GM12878 (cell line): Measurements from ENCODE around the gene ARID3A. TPM values are rescaled to one million over a fixed set of nuclear protein-coding genes. Genes with fewer than 3 reads are reported as not detected.

Experiments used
- ATAC-seq: fragments of 200-7000 bp; cut with Tn5 transposase; 3 replicates; pipeline ENCODE4 v1.9.1; 2020; ENCODE audit warnings: mild to moderate bottlenecking, moderate library complexity
- BruUV-seq: library from RNA; stranded (reverse); fragments of 400-500 nt; replicated peaks from 2 replicates; lab custom pipeline; 2021; lab: Mats Ljungman, UMichigan
- CTCF ChIA-PET: fragments of 300-600 bp; sonication (Branson Sonifier 250); formaldehyde crosslinking; extraction: SDS; loops from one replicate; lab custom pipeline; 2021; ENCODE audit warnings: inconsistent platforms; lab: Yijun Ruan, JAX
- POLR2A ChIA-PET: fragments of 350-600 bp; formaldehyde crosslinking; extraction: SDS; loops from one replicate; lab custom pipeline; 2021; ENCODE audit warnings: inconsistent platforms; lab: Charles Lee
- RAD21 ChIA-PET: fragments of 300-600 bp; sonication (Branson Sonifier 250); formaldehyde crosslinking; loops from one replicate; lab custom pipeline; 2023; ENCODE audit warnings: antibody characterized with exemption; ENCODE audit not compliant: unreplicated experiment; lab: Charles Lee
- SMC1A ChIA-PET: fragments of 300-600 bp; sonication (Branson Sonifier 250); formaldehyde crosslinking; loops from one replicate; lab custom pipeline; 2023; ENCODE audit not compliant: unreplicated experiment, uncharacterized antibody; lab: Charles Lee
- DNase-seq: peaks from one replicate; pipeline ENCODE4 v3.0.0-alpha.2; 2011; ENCODE audit warnings: low read depth, low spot score
- FAIRE-seq: peaks from 3 replicates; lab custom pipeline; 2011; peaks lifted over from hg19 to GRCh38; lab: Jason Lieb, UNC
- H2AFZ ChIP-seq: 2 replicates; pipeline ENCODE4 v1.6.0; 2011; ENCODE audit warnings: low read depth, low read length, control low read depth; ENCODE audit not compliant: control insufficient read depth
- H3K27ac ChIP-seq: 2 replicates; pipeline ENCODE4 v1.5.1; 2011; ENCODE audit warnings: control low read depth; ENCODE audit not compliant: control insufficient read depth, insufficient read depth
- H3K27me3 ChIP-seq, 2 experiments: replicated peaks in 1 of 2; 2 replicates each; pipeline versions ENCODE4 v1.6.0 to v1.6.1; 2011; ENCODE audit warnings: low read length in 1 of 2; ENCODE audit not compliant: control insufficient read depth in 2 of 2, insufficient read depth in 2 of 2
- H3K36me3 ChIP-seq, 2 experiments: 2 replicates each; pipeline ENCODE4 v1.5.1; 2011; ENCODE audit warnings: low read length in 1 of 2; ENCODE audit not compliant: control insufficient read depth in 2 of 2, insufficient read depth in 2 of 2
- H3K4me1 ChIP-seq: 2 replicates; pipeline ENCODE4 v1.6.1; 2011; ENCODE audit warnings: mild to moderate bottlenecking, low read length, moderate library complexity, mixed read lengths; ENCODE audit not compliant: control insufficient read depth, insufficient read depth
- H3K4me2 ChIP-seq: 2 replicates; pipeline ENCODE4 v1.6.0; 2011; ENCODE audit warnings: control low read depth; ENCODE audit not compliant: control insufficient read depth, insufficient read depth
- H3K4me3 ChIP-seq: fragments of 200-600 bp; sonication (generic); 2 replicates; pipeline ENCODE4 v1.5.1; 2016
- H3K79me2 ChIP-seq: 2 replicates; pipeline ENCODE4 v1.6.0; 2011; ENCODE audit warnings: low read length; ENCODE audit not compliant: control insufficient read depth, insufficient read depth
- H3K9ac ChIP-seq: 2 replicates; pipeline ENCODE4 v1.8.0; 2011; ENCODE audit warnings: low read length, control low read depth, mixed read lengths; ENCODE audit not compliant: control insufficient read depth, insufficient read depth
- H3K9me3 ChIP-seq: replicated peaks from 3 replicates; pipeline ENCODE4 v1.5.1; 2011; ENCODE audit warnings: mild to moderate bottlenecking, low read length; ENCODE audit not compliant: control insufficient read depth, insufficient read depth
- H4K20me1 ChIP-seq: 2 replicates; pipeline ENCODE4 v1.6.0; 2011; ENCODE audit not compliant: control insufficient read depth, insufficient read depth
- ETV6 ChIP-seq, 2 experiments: fragments of 450-650 bp in 1 of 2; IDR thresholded peaks in 1 of 2; conservative IDR thresholded peaks in 1 of 2; 2 replicates each; pipeline ENCODE4 v1.6.1; 2014; ENCODE audit warnings: antibody characterized with exemption in 1 of 2, borderline replicate concordance in 1 of 2, low read depth in 1 of 2, mild to moderate bottlenecking in 1 of 2, moderate library complexity in 1 of 2
- HDAC2 ChIP-seq: fragments of 200-600 bp; sonication (generic); IDR thresholded peaks from 2 replicates; pipeline ENCODE4 v1.6.1; 2017
- HDAC6 ChIP-seq: fragments of 200-600 bp; sonication (generic); IDR thresholded peaks from one replicate; pipeline ENCODE4 v1.8.0; 2017; ENCODE audit warnings: antibody characterized with exemption; ENCODE audit not compliant: unreplicated experiment
- MEF2A ChIP-seq: IDR thresholded peaks from 2 replicates; pipeline ENCODE4 v1.6.1; 2011; ENCODE audit warnings: low read depth, mild to moderate bottlenecking, low read length, moderate library complexity; ENCODE audit not compliant: insufficient read depth
- MTA2 ChIP-seq: fragments of 450-650 bp; IDR thresholded peaks from 2 replicates; pipeline ENCODE4 v1.6.1; 2016; ENCODE audit warnings: low read depth, mild to moderate bottlenecking, moderate library complexity
- NR2C2 ChIP-seq: IDR thresholded peaks from 2 replicates; pipeline ENCODE4 v1.6.1; 2011; ENCODE audit warnings: borderline replicate concordance, low read depth; ENCODE audit not compliant: control insufficient read depth, insufficient read length
- NRF1 ChIP-seq: conservative IDR thresholded peaks from 2 replicates; pipeline ENCODE4 v1.6.1; 2011; ENCODE audit warnings: mild to moderate bottlenecking, low read depth, low read length, improper control_type of control experiment
- PAX5 ChIP-seq: IDR thresholded peaks from 2 replicates; pipeline ENCODE4 v1.6.1; 2011; ENCODE audit warnings: low read depth, low read length, borderline replicate concordance
- RAD21 ChIP-seq: IDR thresholded peaks from 2 replicates; pipeline ENCODE4 v1.6.1; 2011; ENCODE audit warnings: mild to moderate bottlenecking, low read depth, low read length, moderate library complexity; ENCODE audit not compliant: insufficient read depth
- RELA ChIP-seq: fragments of 450-650 bp; IDR thresholded peaks from 2 replicates; pipeline ENCODE4 v1.8.0; 2014; ENCODE audit warnings: borderline replicate concordance; ENCODE audit not compliant: partially characterized antibody
- SIN3A ChIP-seq: IDR thresholded peaks from 2 replicates; pipeline ENCODE4 v1.6.1; 2012; ENCODE audit warnings: low read depth, low read length, improper control_type of control experiment
- SIX5 ChIP-seq: IDR thresholded peaks from 2 replicates; pipeline ENCODE4 v1.6.1; 2011; ENCODE audit warnings: mild to moderate bottlenecking, low read depth, low read length, moderate library complexity; ENCODE audit not compliant: severe bottlenecking
- SMARCA5 ChIP-seq: fragments of 450-650 bp; IDR thresholded peaks from 2 replicates; pipeline ENCODE4 v1.6.1; 2017; ENCODE audit warnings: mild to moderate bottlenecking
- SP1 ChIP-seq: IDR thresholded peaks from one replicate; pipeline ENCODE4 v1.6.1; 2011; ENCODE audit warnings: low read depth, low read length
- SREBF2 ChIP-seq: IDR thresholded peaks from 2 replicates; pipeline ENCODE4 v1.6.1; 2012; ENCODE audit warnings: mild to moderate bottlenecking, low read length
- TARDBP ChIP-seq: IDR thresholded peaks from 2 replicates; pipeline ENCODE4 v1.6.1; 2016; ENCODE audit warnings: borderline replicate concordance
- TCF7 ChIP-seq: IDR thresholded peaks from 2 replicates; pipeline ENCODE4 v1.6.1; 2014; ENCODE audit warnings: antibody characterized with exemption, borderline replicate concordance
- ZBED1 ChIP-seq: IDR thresholded peaks from 2 replicates; pipeline ENCODE4 v1.6.1; 2016; ENCODE audit warnings: borderline replicate concordance
- WGBS: methylation state at CpG from one replicate; pipeline ENCODE4 v1.1.6; 2016; ENCODE audit warnings: low lambda C conversion rate; ENCODE audit not compliant: insufficient replicate concordance, insufficient coverage; ENCODE audit errors: missing lambda C conversion rate; 5-methylcytosine and 5-hydroxymethylcytosine counted together
- in situ Hi-C: fragments of 300-500 bp; cut with MboI; formaldehyde crosslinking; loops from 9 replicates; pipeline ENCODE4 v1.14.3; 2018; ENCODE audit warnings: mixed read lengths
- intact Hi-C: fragments of 100-400 bp; cut with micrococcal nuclease; formaldehyde crosslinking; loops from one replicate; pipeline ENCODE4 v1.14.2; 2022; ENCODE audit not compliant: unreplicated experiment
- polyA plus RNA-seq, 11 experiments: library from polyadenylated mRNA; depleted of rRNA in 4 of 11; unstranded in 6 of 11; stranded (reverse) in 5 of 11; fragments of >200 nt; fragmentation: Nextera tagmentation in 4 of 11; fragmentation: Illumina TruSeq in 1 of 11; extraction: Ambion mirVana in 4 of 11; extraction: Trizol in 1 of 11; gene quantifications; 1 replicate in 1 of 11; 2 replicates in 10 of 11; pipeline versions ENCODE4 v1.2.1 to v1.2.3, GENCODE V29; 2011 to 2016; ENCODE audit warnings: inconsistent platforms in 2 of 11, missing spikeins in 2 of 11, low read depth in 1 of 11
- total RNA-seq, 4 experiments: library from RNA; depleted of rRNA in 3 of 4; stranded (reverse); fragments of >200 nt in 3 of 4; fragmentation: Illumina TruSeq in 1 of 4; extraction: Trizol in 1 of 4; gene quantifications; 2 replicates each; pipeline versions ENCODE4 v1.2.1 to v1.2.3, GENCODE V29; 2013 to 2021
- TF ChIP-seq, protein P1 (sequence below): fragments of 450-650 bp; conservative IDR thresholded peaks from 2 replicates; pipeline ENCODE4 v1.6.1; 2017; ENCODE audit warnings: mild to moderate bottlenecking, moderate library complexity

ARID3A gene
- total and polyA plus RNA-seq, 10 of the 15 experiments (the other 5 are each of a cell fraction or from before 2014, with no cell fraction given): 0.76 to 70.0 (median 16.7) TPM

GRCh38 chr19:1017906-1018305, 92.1 kb downstream of the ARID3A start:
- ChIA-PET RAD21 (no interaction called here), SMC1A (no interaction called here), CTCF (no interaction called here)
- peaks cover 67% of the 10 kb centered on the region for H3K79me2 ChIP-seq
- no peak for FAIRE-seq
- H3K9me3 ChIP-seq: no peaks in the 10 kb centered on the region
- intact Hi-C loops: no loop called here
- no peak for DNase-seq
- peaks cover 3 to 16% of the 10 kb centered on the region in 2 experiments; a peak in 2 of 4 replicates for H3K36me3 ChIP-seq
- ATAC-seq: no peak
- peak overlapping the region; percentile 68 for H3K9ac ChIP-seq
- peak overlapping the region; percentile 83 for H3K4me3 ChIP-seq
- H3K4me2 ChIP-seq: peak overlapping the region; percentile 48
- H3K27ac ChIP-seq: peak overlapping the region; percentile 65; the same call in 1 of the 2 replicates
- TF ChIP-seq ZBED1 (no peak), TARDBP (no peak), MEF2A (no peak), NR2C2 (no peak), SMARCA5 (no peak), NRF1 (no peak), SIN3A (no peak), MTA2 (no peak), HDAC2 (no peak), SREBF2 (no peak), PAX5 (no peak), HDAC6 (no peak), RAD21 (no peak), TCF7 (no peak), ETV6 (conservative IDR thresholded peaks at IDR 0.05 in 1 of 2, IDR thresholded peaks at IDR 0.05 in 1 of 2; ENCODE audit: borderline replicate concordance in 1 of 2, low read depth in 1 of 2) (no peak), SIX5 (no peak), RELA (no peak), SP1 (no peak)
- TF ChIP-seq, protein P1, sequence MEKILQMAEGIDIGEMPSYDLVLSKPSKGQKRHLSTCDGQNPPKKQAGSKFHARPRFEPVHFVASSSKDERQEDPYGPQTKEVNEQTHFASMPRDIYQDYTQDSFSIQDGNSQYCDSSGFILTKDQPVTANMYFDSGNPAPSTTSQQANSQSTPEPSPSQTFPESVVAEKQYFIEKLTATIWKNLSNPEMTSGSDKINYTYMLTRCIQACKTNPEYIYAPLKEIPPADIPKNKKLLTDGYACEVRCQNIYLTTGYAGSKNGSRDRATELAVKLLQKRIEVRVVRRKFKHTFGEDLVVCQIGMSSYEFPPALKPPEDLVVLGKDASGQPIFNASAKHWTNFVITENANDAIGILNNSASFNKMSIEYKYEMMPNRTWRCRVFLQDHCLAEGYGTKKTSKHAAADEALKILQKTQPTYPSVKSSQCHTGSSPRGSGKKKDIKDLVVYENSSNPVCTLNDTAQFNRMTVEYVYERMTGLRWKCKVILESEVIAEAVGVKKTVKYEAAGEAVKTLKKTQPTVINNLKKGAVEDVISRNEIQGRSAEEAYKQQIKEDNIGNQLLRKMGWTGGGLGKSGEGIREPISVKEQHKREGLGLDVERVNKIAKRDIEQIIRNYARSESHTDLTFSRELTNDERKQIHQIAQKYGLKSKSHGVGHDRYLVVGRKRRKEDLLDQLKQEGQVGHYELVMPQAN: no peak
- TF ChIP-seq, all 136 proteins: peak for 0
- Histone ChIP-seq H3K27me3 (no peaks in the 10 kb centered on the region), H3K4me1 (peaks cover 32% of the 10 kb centered on the region), H2AFZ (no peak overlapping the region), H4K20me1 (peaks cover 6% of the 10 kb centered on the region; the same call in 1 of the 2 replicates)
- POLR2A ChIA-PET: interaction anchor here (0.7 kb wide), 1 partner anchor 72 kb away, joined by 3 read pairs; no protein-coding TSS in a partner anchor
- in situ Hi-C loops: no loop called here
- no TSS peak for BruUV-seq
- 68% methylated on average over 9 of the region's 9 CpGs for WGBS
